Measurements from ENCODE around the gene DTNB.

The DTNB gene

DNA sequence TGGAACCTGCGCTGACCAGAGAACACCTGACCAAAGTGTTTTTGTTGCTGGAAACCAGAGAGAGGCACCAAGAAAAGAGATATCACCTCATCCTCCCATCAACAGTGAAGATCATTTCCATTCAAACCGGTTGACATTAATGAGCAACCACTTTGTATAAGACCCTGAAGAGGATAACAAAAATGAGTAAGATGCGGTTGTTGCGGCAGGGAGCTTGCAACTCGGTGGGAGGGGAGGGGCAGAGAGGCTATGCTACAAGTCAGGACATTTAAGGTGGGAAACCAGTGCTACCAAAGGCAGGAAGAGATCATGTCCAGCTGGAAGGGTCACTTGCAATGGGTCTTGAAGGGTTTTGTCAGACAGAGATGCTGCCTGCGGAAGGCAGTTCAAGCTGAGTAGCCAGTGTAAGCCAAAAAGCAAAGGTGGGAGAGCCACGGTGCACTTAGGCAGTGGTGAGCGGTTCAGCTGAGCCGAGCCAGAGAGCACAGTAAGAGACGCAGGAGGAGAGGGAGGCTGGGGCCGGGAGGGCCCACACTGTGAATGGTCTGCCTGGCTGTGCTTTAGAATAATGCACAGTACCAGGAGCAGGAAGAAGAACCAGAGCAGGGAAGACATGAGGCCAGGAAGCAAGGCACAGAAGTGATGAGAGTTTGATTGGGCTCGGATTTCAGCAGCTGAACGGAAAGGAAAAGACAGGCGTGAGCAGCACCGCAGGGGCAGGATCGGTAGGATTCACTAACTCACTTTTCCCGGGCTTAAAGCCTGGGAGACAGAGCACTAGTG lies 24.4 kb upstream of the DTNB start:
- TF ChIP-seq TAF1 (IDR thresholded peaks at IDR 0.05; ENCODE audit: borderline replicate concordance, insufficient read depth, low read length): no peak
- TF ChIP-seq, protein P1, sequence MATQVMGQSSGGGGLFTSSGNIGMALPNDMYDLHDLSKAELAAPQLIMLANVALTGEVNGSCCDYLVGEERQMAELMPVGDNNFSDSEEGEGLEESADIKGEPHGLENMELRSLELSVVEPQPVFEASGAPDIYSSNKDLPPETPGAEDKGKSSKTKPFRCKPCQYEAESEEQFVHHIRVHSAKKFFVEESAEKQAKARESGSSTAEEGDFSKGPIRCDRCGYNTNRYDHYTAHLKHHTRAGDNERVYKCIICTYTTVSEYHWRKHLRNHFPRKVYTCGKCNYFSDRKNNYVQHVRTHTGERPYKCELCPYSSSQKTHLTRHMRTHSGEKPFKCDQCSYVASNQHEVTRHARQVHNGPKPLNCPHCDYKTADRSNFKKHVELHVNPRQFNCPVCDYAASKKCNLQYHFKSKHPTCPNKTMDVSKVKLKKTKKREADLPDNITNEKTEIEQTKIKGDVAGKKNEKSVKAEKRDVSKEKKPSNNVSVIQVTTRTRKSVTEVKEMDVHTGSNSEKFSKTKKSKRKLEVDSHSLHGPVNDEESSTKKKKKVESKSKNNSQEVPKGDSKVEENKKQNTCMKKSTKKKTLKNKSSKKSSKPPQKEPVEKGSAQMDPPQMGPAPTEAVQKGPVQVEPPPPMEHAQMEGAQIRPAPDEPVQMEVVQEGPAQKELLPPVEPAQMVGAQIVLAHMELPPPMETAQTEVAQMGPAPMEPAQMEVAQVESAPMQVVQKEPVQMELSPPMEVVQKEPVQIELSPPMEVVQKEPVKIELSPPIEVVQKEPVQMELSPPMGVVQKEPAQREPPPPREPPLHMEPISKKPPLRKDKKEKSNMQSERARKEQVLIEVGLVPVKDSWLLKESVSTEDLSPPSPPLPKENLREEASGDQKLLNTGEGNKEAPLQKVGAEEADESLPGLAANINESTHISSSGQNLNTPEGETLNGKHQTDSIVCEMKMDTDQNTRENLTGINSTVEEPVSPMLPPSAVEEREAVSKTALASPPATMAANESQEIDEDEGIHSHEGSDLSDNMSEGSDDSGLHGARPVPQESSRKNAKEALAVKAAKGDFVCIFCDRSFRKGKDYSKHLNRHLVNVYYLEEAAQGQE (IDR thresholded peaks at IDR 0.05; ENCODE audit: insufficient read depth in 1 of 2, low read depth in 2 of 2, low read length in 2 of 2): no peak
- TF ChIP-seq FOXP2 (optimal IDR thresholded peaks at IDR 0.05; ENCODE audit: borderline replicate concordance, extremely low read depth, extremely low read length, insufficient read depth): peak; percentile 17

DNA sequence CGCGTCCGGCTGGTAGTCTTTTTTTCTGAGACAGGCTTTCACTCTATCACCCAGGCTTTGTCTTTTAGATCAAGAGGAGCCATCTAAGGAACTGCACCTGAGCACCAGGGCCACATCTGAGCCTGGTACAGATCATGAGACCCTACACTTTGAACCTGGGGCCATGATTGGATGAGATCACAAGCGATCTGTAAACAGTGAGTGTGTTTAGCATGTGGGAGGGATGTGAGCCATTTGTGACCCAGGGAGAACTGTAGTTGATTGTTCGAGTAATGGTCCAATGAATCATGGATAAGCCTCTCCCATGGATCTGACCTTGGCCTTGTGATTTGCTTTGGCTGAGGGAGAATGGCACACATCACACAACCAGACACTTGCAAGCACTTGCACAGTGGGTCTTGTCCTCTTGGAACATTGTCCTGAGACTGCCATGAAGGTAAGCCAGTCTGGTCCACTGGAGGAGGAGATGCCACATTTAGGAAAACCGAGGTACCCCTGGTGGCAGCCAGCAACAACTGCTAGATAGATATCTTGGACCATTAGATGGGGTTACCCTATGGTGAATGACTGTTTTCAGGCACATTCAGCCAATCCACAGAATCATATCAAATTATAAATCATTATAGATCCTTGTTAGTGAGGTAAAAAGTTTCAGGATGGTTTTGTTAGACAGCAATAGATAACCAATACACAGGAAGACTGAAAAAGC lies 19.5 kb upstream of the DTNB start:
- TF ChIP-seq POLR2AphosphoS5 (IDR thresholded peaks at IDR 0.05; ENCODE audit: low read depth, low read length): no peak

DNA sequence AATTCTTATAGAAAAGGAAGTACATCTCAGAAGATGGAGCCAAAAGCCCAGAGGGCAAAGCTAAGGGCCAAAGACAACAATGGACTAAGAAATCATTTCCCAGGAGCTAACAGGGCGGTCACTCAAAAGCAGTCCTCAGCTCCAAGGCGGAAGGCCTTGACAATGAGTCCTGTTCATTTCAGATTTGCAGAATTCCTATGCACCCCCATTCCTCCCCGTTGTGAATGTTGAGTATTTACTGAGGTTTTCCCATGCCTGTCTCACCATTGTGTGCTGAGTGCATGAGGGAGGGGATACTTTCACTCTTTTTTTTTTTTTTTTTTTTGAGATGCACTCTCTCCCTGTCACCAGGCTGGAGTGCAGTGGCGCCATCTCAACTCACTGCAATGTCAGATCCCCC lies 18.8 kb upstream of the DTNB start:
- TF ChIP-seq POLR2AphosphoS5 (IDR thresholded peaks at IDR 0.05; ENCODE audit: low read depth, low read length): no peak
- no peak for TF ChIP-seq TAF1 (IDR thresholded peaks at IDR 0.05; ENCODE audit: borderline replicate concordance, insufficient read depth, low read length)
- no peak for TF ChIP-seq FOXP2 (optimal IDR thresholded peaks at IDR 0.05; ENCODE audit: borderline replicate concordance, extremely low read depth, extremely low read length, insufficient read depth)
- TF ChIP-seq, protein P1 (IDR thresholded peaks at IDR 0.05; ENCODE audit: insufficient read depth in 1 of 2, low read depth in 2 of 2, low read length in 2 of 2): no peak
- no peak for TF ChIP-seq SIN3A (IDR thresholded peaks at IDR 0.05; ENCODE audit: borderline replicate concordance, insufficient read depth, low read length)

DNA sequence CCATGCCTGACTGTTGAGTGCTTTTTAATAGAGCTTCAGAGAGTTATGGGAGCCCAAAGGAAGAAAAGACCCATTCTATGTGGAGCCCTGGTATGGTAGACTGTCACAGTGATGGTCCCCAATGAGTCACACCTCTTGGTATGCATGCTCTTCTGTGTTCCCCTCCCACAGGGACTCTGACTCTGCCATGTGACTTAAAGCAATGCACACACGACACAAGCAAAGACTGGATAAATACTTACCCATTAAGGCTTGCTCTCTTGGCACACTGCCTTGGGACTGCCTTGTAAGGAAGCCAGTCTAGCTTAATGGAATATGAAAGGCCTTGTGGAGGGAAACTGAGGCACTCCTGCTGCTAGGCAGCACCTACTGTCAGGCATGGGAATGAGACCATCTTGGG lies 16.7 kb upstream of the DTNB start:
- TF ChIP-seq, protein P1 (IDR thresholded peaks at IDR 0.05; ENCODE audit: insufficient read depth in 1 of 2, low read depth in 2 of 2, low read length in 2 of 2): no peak
- no peak for TF ChIP-seq SIN3A (IDR thresholded peaks at IDR 0.05; ENCODE audit: borderline replicate concordance, insufficient read depth, low read length)
- TF ChIP-seq TAF1 (IDR thresholded peaks at IDR 0.05; ENCODE audit: borderline replicate concordance, insufficient read depth, low read length): no peak
- TF ChIP-seq POLR2AphosphoS5 (IDR thresholded peaks at IDR 0.05; ENCODE audit: low read depth, low read length): no peak
- TF ChIP-seq FOXP2 (optimal IDR thresholded peaks at IDR 0.05; ENCODE audit: borderline replicate concordance, extremely low read depth, extremely low read length, insufficient read depth): no peak

DNA sequence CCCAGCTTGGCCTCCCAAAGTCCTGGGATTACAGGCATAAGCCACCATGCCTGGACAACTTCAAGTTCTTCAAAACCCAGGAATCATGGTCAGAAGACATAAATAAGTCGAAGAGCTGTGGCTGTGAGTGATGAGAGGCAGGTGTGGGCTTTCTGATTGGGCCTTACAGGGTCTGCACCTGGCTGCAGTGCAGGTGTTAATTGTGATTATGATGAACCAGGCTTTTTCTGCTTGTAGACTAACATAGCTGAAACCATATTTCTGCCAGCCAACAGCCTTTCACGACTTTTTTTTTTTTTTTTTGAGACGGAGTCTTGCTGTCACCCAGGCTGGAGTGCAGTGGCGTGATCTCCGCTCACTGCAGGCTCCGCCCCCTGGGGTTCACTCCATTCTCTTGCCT lies 14.9 kb upstream of the DTNB start:
- TF ChIP-seq TAF1 (IDR thresholded peaks at IDR 0.05; ENCODE audit: borderline replicate concordance, insufficient read depth, low read length): no peak
- TF ChIP-seq, protein P1 (IDR thresholded peaks at IDR 0.05; ENCODE audit: insufficient read depth in 1 of 2, low read depth in 2 of 2, low read length in 2 of 2): no peak

Data from PFSK-1 (cell line).